SU-DHL-6 (cell line): ENCODE measurements around the gene CFHR5.

Experiments
- H2AFZ ChIP-seq: fragments of 200-600 bp; sonication (generic); 2 replicates; pipeline ENCODE4 v1.6.1; 2014; ENCODE audit warnings: low read depth, mild to moderate bottlenecking, moderate library complexity, mixed read lengths, antibody characterized with exemption, low read length; ENCODE audit not compliant: severe bottlenecking
- H3F3A ChIP-seq: fragments of 200-600 bp; shearing (Covaris generic); 2 replicates; pipeline ENCODE4 v1.6.0; 2016; ENCODE audit warnings: antibody characterized with exemption, mild to moderate bottlenecking; ENCODE audit not compliant: insufficient read depth
- H3K27ac ChIP-seq: fragments of 200-600 bp; sonication (generic); 2 replicates; pipeline ENCODE4 v1.5.1; 2016; ENCODE audit warnings: low read depth, mild to moderate bottlenecking, low read length, moderate library complexity, mixed read lengths
- H3K27me3 ChIP-seq: fragments of 200-600 bp; sonication (generic), shearing (Covaris generic); 2 replicates; pipeline ENCODE4 v1.6.0; 2014; ENCODE audit warnings: mild to moderate bottlenecking, low read length
- H3K36me3 ChIP-seq: fragments of 200-600 bp; sonication (generic); 2 replicates; pipeline ENCODE4 v1.6.1; 2014; ENCODE audit warnings: mild to moderate bottlenecking, low read length, mixed read lengths
- H3K4me2 ChIP-seq: fragments of 300-600, 200-600 bp; shearing (Covaris generic), sonication (generic); 2 replicates; pipeline ENCODE4 v1.6.0; 2014; ENCODE audit warnings: low read length, low read depth, mild to moderate bottlenecking; ENCODE audit not compliant: poor library complexity, severe bottlenecking
- H3K4me3 ChIP-seq: fragments of 200-600 bp; sonication (generic); 2 replicates; pipeline ENCODE4 v1.5.1; 2014; ENCODE audit warnings: antibody characterized with exemption, low read length, mild to moderate bottlenecking, mixed read lengths; ENCODE audit not compliant: insufficient read depth, poor library complexity, severe bottlenecking
- H3K79me2 ChIP-seq: fragments of 200-600 bp; sonication (generic); 2 replicates; pipeline ENCODE4 v1.6.1; 2014; ENCODE audit warnings: mild to moderate bottlenecking, low read length, moderate library complexity; ENCODE audit not compliant: insufficient read depth
- H3K9ac ChIP-seq: fragments of 200-600 bp; sonication (generic); 2 replicates; pipeline ENCODE4 v1.7.0; 2014; ENCODE audit warnings: mild to moderate bottlenecking, low read length
- H3K9me2 ChIP-seq: fragments of 200-600 bp; sonication (generic); replicated peaks from 2 replicates; pipeline ENCODE4 v1.6.1; 2014; ENCODE audit warnings: low read length; ENCODE audit not compliant: insufficient read depth
- H3K9me3 ChIP-seq: fragments of 200-600 bp; sonication (generic); 2 replicates; pipeline ENCODE4 v1.6.1; 2014; ENCODE audit warnings: low read length, mixed read lengths; ENCODE audit not compliant: insufficient read depth
- H4K20me1 ChIP-seq: fragments of 200-600 bp; sonication (generic); 2 replicates; pipeline ENCODE4 v1.6.1; 2014; ENCODE audit warnings: low read depth, mild to moderate bottlenecking, antibody characterized with exemption, low read length, moderate library complexity, mixed read lengths
- CTCF ChIP-seq: fragments of 200-600 bp; sonication (generic); IDR thresholded peaks from one replicate; pipeline ENCODE4 v1.5.1; 2017; ENCODE audit warnings: antibody characterized with exemption, mild to moderate bottlenecking, low read length, moderate library complexity; ENCODE audit not compliant: insufficient read depth, poor library complexity, severe bottlenecking
- EZH2phosphoT487 ChIP-seq: fragments of 200-600 bp; sonication (generic), shearing (Covaris generic); conservative IDR thresholded peaks from 2 replicates; pipeline ENCODE4 v1.6.1; 2018; ENCODE audit warnings: mild to moderate bottlenecking, antibody characterized with exemption, low read length, moderate library complexity, mixed read lengths

CFHR5 gene

GRCh38 chr1:197017558-197018146 is 40.3 kb downstream of the CFHR5 start:
- Histone ChIP-seq H3K79me2 (no peaks in the 10 kb centered on the region), H3K9ac (no peak overlapping the region), H3K36me3 (no peaks in the 10 kb centered on the region), H3K27me3 (no peaks in the 10 kb centered on the region), H3K27ac (no peak overlapping the region), H3K9me2 (no peaks in the 10 kb centered on the region), H3F3A (no peaks in the 10 kb centered on the region), H3K4me3 (no peak overlapping the region), H4K20me1 (no peaks in the 10 kb centered on the region), H3K9me3 (no peaks in the 10 kb centered on the region), H2AFZ (no peak overlapping the region), H3K4me2 (no peak overlapping the region)
- no peak for TF ChIP-seq EZH2phosphoT487
- TF ChIP-seq CTCF, result no peak

GRCh38 chr1:197021716-197022115 is 44.4 kb downstream of the CFHR5 start:
- no peak overlapping the region for H3K9ac ChIP-seq
- no peak overlapping the region for H3K4me2 ChIP-seq
- no peaks in the 10 kb centered on the region for H3F3A ChIP-seq
- no peaks in the 10 kb centered on the region for H3K27me3 ChIP-seq
- no peak overlapping the region for H3K27ac ChIP-seq
- H3K4me3 ChIP-seq, result no peak overlapping the region
- H3K79me2 ChIP-seq, result no peaks in the 10 kb centered on the region
- H3K9me3 ChIP-seq, result no peaks in the 10 kb centered on the region
- no peak for TF ChIP-seq CTCF
- no peak for TF ChIP-seq EZH2phosphoT487
- H4K20me1 ChIP-seq, result no peaks in the 10 kb centered on the region
- no peaks in the 10 kb centered on the region for H3K9me2 ChIP-seq
- no peak overlapping the region for H2AFZ ChIP-seq
- H3K36me3 ChIP-seq, result no peaks in the 10 kb centered on the region

- no peak overlapping the region for H3K4me3 ChIP-seq
- H3K9ac ChIP-seq, result no peak overlapping the region
- no peaks in the 10 kb centered on the region for H3F3A ChIP-seq
- H2AFZ ChIP-seq, result no peak overlapping the region
- H4K20me1 ChIP-seq, result no peaks in the 10 kb centered on the region
- no peak overlapping the region for H3K4me2 ChIP-seq
- H3K9me2 ChIP-seq, result no peaks in the 10 kb centered on the region
- H3K27ac ChIP-seq, result no peak overlapping the region
- H3K9me3 ChIP-seq, result no peaks in the 10 kb centered on the region
- H3K27me3 ChIP-seq, result no peaks in the 10 kb centered on the region
- H3K36me3 ChIP-seq, result no peaks in the 10 kb centered on the region
- no peak for TF ChIP-seq CTCF
- TF ChIP-seq EZH2phosphoT487, result no peak
- H3K79me2 ChIP-seq, result no peaks in the 10 kb centered on the region
Measured at GRCh38 chr1:197024460-197024859, 47.1 kb downstream of the CFHR5 start.

- no peaks in the 10 kb centered on the region for H3K9me2 ChIP-seq
- H3K9me3 ChIP-seq, result no peaks in the 10 kb centered on the region
- H3K4me2 ChIP-seq, result no peak overlapping the region
- H3F3A ChIP-seq, result no peaks in the 10 kb centered on the region
- no peaks in the 10 kb centered on the region for H3K27me3 ChIP-seq
- no peak for TF ChIP-seq EZH2phosphoT487
- TF ChIP-seq CTCF, result no peak
- no peak overlapping the region for H3K9ac ChIP-seq
- H3K79me2 ChIP-seq, result no peaks in the 10 kb centered on the region
- no peaks in the 10 kb centered on the region for H3K36me3 ChIP-seq
- no peak overlapping the region for H3K4me3 ChIP-seq
- no peaks in the 10 kb centered on the region for H4K20me1 ChIP-seq
- H2AFZ ChIP-seq, result no peak overlapping the region
- H3K27ac ChIP-seq, result no peak overlapping the region
Measured at GRCh38 chr1:197027359-197027758, 50.0 kb downstream of the CFHR5 start.
